ENCODE results near the gene ATP2A2.
"Not testable (repeated sequence)": the region's sequence is repeated elsewhere in the genome, so short reads cannot be mapped to it uniquely, and the experiment has no call there.

ATP2A2 gene

GRCh38 chr12:110373962-110374611 is 93.0 kb downstream of the ATP2A2 start:
- ATAC-seq (ENCODE audit: low read depth) (no peak), DNase-seq (ENCODE audit: low spot score) (no peak)
- peaks cover 75% of the 10 kb centered on the region for H3K36me3 ChIP-seq (ENCODE audit: low read depth)
- no peaks in the 10 kb centered on the region for H3K27me3 ChIP-seq (ENCODE audit: insufficient read depth, poor library complexity, severe bottlenecking)
- no peak for TF ChIP-seq CTCF (IDR thresholded peaks at IDR 0.05; ENCODE audit: poor library complexity, severe bottlenecking)
- no peaks in the 10 kb centered on the region for H3K9me3 ChIP-seq (ENCODE audit: severe bottlenecking)
- no peak overlapping the region for H3K27ac ChIP-seq (ENCODE audit: poor library complexity, severe bottlenecking)
- no peak overlapping the region for H3K4me3 ChIP-seq (ENCODE audit: severe bottlenecking)
- peaks cover 9% of the 10 kb centered on the region for H3K4me1 ChIP-seq (ENCODE audit: insufficient read depth, poor library complexity, severe bottlenecking)

GRCh38 chr12:110378131-110378790 is 97.2 kb downstream of the ATP2A2 start:
- H3K27me3 ChIP-seq (ENCODE audit: insufficient read depth, poor library complexity, severe bottlenecking); ATAC-seq (ENCODE audit: low read depth); DNase-seq (ENCODE audit: low spot score); H3K4me1 ChIP-seq (ENCODE audit: insufficient read depth, poor library complexity, severe bottlenecking); H3K4me3 ChIP-seq (ENCODE audit: severe bottlenecking); H3K9me3 ChIP-seq (ENCODE audit: severe bottlenecking); H3K27ac ChIP-seq (ENCODE audit: poor library complexity, severe bottlenecking): not testable (repeated sequence)
- H3K36me3 ChIP-seq (ENCODE audit: low read depth), result peaks cover 93% of the 10 kb centered on the region

- Histone ChIP-seq H3K27ac (ENCODE audit: poor library complexity, severe bottlenecking) (no peak overlapping the region), H3K9me3 (ENCODE audit: severe bottlenecking) (no peaks in the 10 kb centered on the region), H3K4me3 (ENCODE audit: severe bottlenecking) (no peak overlapping the region), H3K27me3 (ENCODE audit: insufficient read depth, poor library complexity, severe bottlenecking) (no peaks in the 10 kb centered on the region), H3K36me3 (ENCODE audit: low read depth) (peaks cover 88% of the 10 kb centered on the region), H3K4me1 (ENCODE audit: insufficient read depth, poor library complexity, severe bottlenecking) (no peaks in the 10 kb centered on the region)
- DNase-seq (ENCODE audit: low spot score) (no peak), ATAC-seq (ENCODE audit: low read depth) (no peak)
- no peak for TF ChIP-seq CTCF (IDR thresholded peaks at IDR 0.05; ENCODE audit: poor library complexity, severe bottlenecking)
These were observed 98.2 kb downstream of the ATP2A2 start for GRCh38 chr12:110379197-110379596.

- TF ChIP-seq CTCF (IDR thresholded peaks at IDR 0.05; ENCODE audit: poor library complexity, severe bottlenecking), result no peak
- Histone ChIP-seq H3K4me3 (ENCODE audit: severe bottlenecking) (no peak overlapping the region), H3K27me3 (ENCODE audit: insufficient read depth, poor library complexity, severe bottlenecking) (no peaks in the 10 kb centered on the region), H3K27ac (ENCODE audit: poor library complexity, severe bottlenecking) (no peak overlapping the region), H3K36me3 (ENCODE audit: low read depth) (peaks cover 87% of the 10 kb centered on the region), H3K4me1 (ENCODE audit: insufficient read depth, poor library complexity, severe bottlenecking) (no peaks in the 10 kb centered on the region), H3K9me3 (ENCODE audit: severe bottlenecking) (no peaks in the 10 kb centered on the region)
- ATAC-seq (ENCODE audit: low read depth) (no peak), DNase-seq (ENCODE audit: low spot score) (no peak)
These were observed 98.6 kb downstream of the ATP2A2 start for GRCh38 chr12:110379631-110380030.

GRCh38 chr12:110382683-110383082 is 101.6 kb downstream of the ATP2A2 start:
- TF ChIP-seq CTCF (IDR thresholded peaks at IDR 0.05; ENCODE audit: poor library complexity, severe bottlenecking), result no peak
- H3K36me3 ChIP-seq (ENCODE audit: low read depth), result peaks cover 86% of the 10 kb centered on the region

More at GRCh38 chr12:110382683-110383082, 101.6 kb downstream of the ATP2A2 start:
- no peak for ATAC-seq (ENCODE audit: low read depth)
- Histone ChIP-seq H3K9me3 (ENCODE audit: severe bottlenecking) (no peaks in the 10 kb centered on the region), H3K27ac (ENCODE audit: poor library complexity, severe bottlenecking) (no peak overlapping the region), H3K27me3 (ENCODE audit: insufficient read depth, poor library complexity, severe bottlenecking) (no peaks in the 10 kb centered on the region), H3K4me3 (ENCODE audit: severe bottlenecking) (no peak overlapping the region), H3K4me1 (ENCODE audit: insufficient read depth, poor library complexity, severe bottlenecking) (no peaks in the 10 kb centered on the region)
- DNase-seq (ENCODE audit: low spot score), result no peak
